Measurements from ENCODE around the gene SCAMP4. TPM values are rescaled to one million over a fixed set of nuclear protein-coding genes. Genes with fewer than 3 reads are reported as not detected.
"Not testable (repeated sequence)": the region's sequence is repeated elsewhere in the genome, so short reads cannot be mapped to it uniquely, and the experiment has no call there.

SCAMP4 gene
- polyA plus RNA-seq, 4 donors = 31.3 to 39.4 (median 36.0) TPM

- 84 to 89% (median 87%) methylated on average over 7 to 13 of the region's 13 CpGs for WGBS, 3 donors
- H3K27ac ChIP-seq (ENCODE audit: low read depth in 1 of 3, low read length in 2 of 3) = no peak overlapping the region
- H3K27me3 ChIP-seq (ENCODE audit: control insufficient read depth in 3 of 3, insufficient read depth in 3 of 3, low read length in 3 of 3) = no peaks in the 10 kb centered on the region
- FAIRE-seq = no peak
- H3K4me1 ChIP-seq (ENCODE audit: control insufficient read depth in 3 of 3, insufficient read depth in 2 of 3, low read depth in 1 of 3, low read length in 2 of 3) = peaks cover 0 to 9% (median 6%) of the 10 kb centered on the region in 3 donors
- no peaks in the 10 kb centered on the region for H3K9me3 ChIP-seq (ENCODE audit: control insufficient read depth in 2 of 2, insufficient read depth in 1 of 2, low read depth in 1 of 2, low read length in 1 of 2)
- peaks cover 0 to 37% (median 0%) of the 10 kb centered on the region in 3 donors for H3K36me3 ChIP-seq (ENCODE audit: control insufficient read depth in 3 of 3, insufficient read depth in 2 of 3, low read depth in 1 of 3, low read length in 3 of 3)
- DNase-seq = no peak
- no peak overlapping the region for H3K4me3 ChIP-seq (ENCODE audit: low read depth in 1 of 3, low read length in 3 of 3)
Observed at GRCh38 chr19:1871630-1872029, 33.6 kb upstream of the SCAMP4 start.

- H3K4me1 ChIP-seq (ENCODE audit: control insufficient read depth in 3 of 3, insufficient read depth in 2 of 3, low read depth in 1 of 3, low read length in 2 of 3) = peaks cover 0 to 7% (median 6%) of the 10 kb centered on the region in 3 donors
- DNase-seq (no peak), FAIRE-seq (no peak)
- peaks cover 0 to 37% (median 0%) of the 10 kb centered on the region in 3 donors for H3K36me3 ChIP-seq (ENCODE audit: control insufficient read depth in 3 of 3, insufficient read depth in 2 of 3, low read depth in 1 of 3, low read length in 3 of 3)
- no peak overlapping the region for H3K4me3 ChIP-seq (ENCODE audit: low read depth in 1 of 3, low read length in 3 of 3)
- H3K27ac ChIP-seq (ENCODE audit: low read depth in 1 of 3, low read length in 2 of 3) = peak overlapping the region in 1 of 3 donors; percentile 3
- 88 to 92% (median 88%) methylated on average over 25 of the region's 25 CpGs for WGBS, 3 donors
- H3K9me3 ChIP-seq (ENCODE audit: control insufficient read depth in 2 of 2, insufficient read depth in 1 of 2, low read depth in 1 of 2, low read length in 1 of 2) = no peaks in the 10 kb centered on the region
- no peaks in the 10 kb centered on the region for H3K27me3 ChIP-seq (ENCODE audit: control insufficient read depth in 3 of 3, insufficient read depth in 3 of 3, low read length in 3 of 3)
Observed at GRCh38 chr19:1872807-1873523, 32.2 kb upstream of the SCAMP4 start.

GRCh38 chr19:1873524-1874473 lies 31.4 kb upstream of the SCAMP4 start:
- Histone ChIP-seq H3K4me1 (ENCODE audit: control insufficient read depth in 3 of 3, insufficient read depth in 2 of 3, low read depth in 1 of 3, low read length in 2 of 3) (peaks cover 0 to 7% (median 6%) of the 10 kb centered on the region in 3 donors), H3K36me3 (ENCODE audit: control insufficient read depth in 3 of 3, insufficient read depth in 2 of 3, low read depth in 1 of 3, low read length in 3 of 3) (peaks cover 0 to 39% (median 0%) of the 10 kb centered on the region in 3 donors), H3K27me3 (ENCODE audit: control insufficient read depth in 3 of 3, insufficient read depth in 3 of 3, low read length in 3 of 3) (no peaks in the 10 kb centered on the region), H3K4me3 (ENCODE audit: low read depth in 1 of 3, low read length in 3 of 3) (no peak overlapping the region), H3K27ac (ENCODE audit: low read depth in 1 of 3, low read length in 2 of 3) (peak overlapping the region in 1 of 3 donors; percentile 72), H3K9me3 (ENCODE audit: control insufficient read depth in 2 of 2, insufficient read depth in 1 of 2, low read depth in 1 of 2, low read length in 1 of 2) (no peaks in the 10 kb centered on the region)
- FAIRE-seq = no peak
- no peak for DNase-seq
- 68 to 79% (median 71%) methylated on average over 25 to 29 of the region's 29 CpGs for WGBS, 3 donors

GRCh38 chr19:1874554-1875185 lies 30.5 kb upstream of the SCAMP4 start:
- Histone ChIP-seq H3K9me3 (ENCODE audit: control insufficient read depth in 2 of 2, insufficient read depth in 1 of 2, low read depth in 1 of 2, low read length in 1 of 2) (no peaks in the 10 kb centered on the region), H3K4me1 (ENCODE audit: control insufficient read depth in 3 of 3, insufficient read depth in 2 of 3, low read depth in 1 of 3, low read length in 2 of 3) (peaks cover 0 to 7% (median 6%) of the 10 kb centered on the region in 3 donors), H3K27ac (ENCODE audit: low read depth in 1 of 3, low read length in 2 of 3) (peak overlapping the region in 1 of 3 donors; percentile 97), H3K27me3 (ENCODE audit: control insufficient read depth in 3 of 3, insufficient read depth in 3 of 3, low read length in 3 of 3) (no peaks in the 10 kb centered on the region), H3K4me3 (ENCODE audit: low read depth in 1 of 3, low read length in 3 of 3) (peak overlapping the region; percentile 87 to 96 (median 90)), H3K36me3 (ENCODE audit: control insufficient read depth in 3 of 3, insufficient read depth in 2 of 3, low read depth in 1 of 3, low read length in 3 of 3) (peaks cover 0 to 38% (median 0%) of the 10 kb centered on the region in 3 donors)
- FAIRE-seq = no peak
- DNase-seq = peak in 1 of 2 donors; percentile 26
- 2 to 8% (median 4%) methylated on average over 16 of the region's 16 CpGs for WGBS, 3 donors

- not testable (repeated sequence) for FAIRE-seq; H3K9me3 ChIP-seq (ENCODE audit: control insufficient read depth in 2 of 2, insufficient read depth in 1 of 2, low read depth in 1 of 2, low read length in 1 of 2); H3K27me3 ChIP-seq (ENCODE audit: control insufficient read depth in 3 of 3, insufficient read depth in 3 of 3, low read length in 3 of 3); H3K4me1 ChIP-seq (ENCODE audit: control insufficient read depth in 3 of 3, insufficient read depth in 2 of 3, low read depth in 1 of 3, low read length in 2 of 3); DNase-seq
- H3K4me3 ChIP-seq (ENCODE audit: low read depth in 1 of 3, low read length in 3 of 3) = peak overlapping the region; percentile 87 to 96 (median 90)
- peak overlapping the region; percentile 79 to 97 (median 86) for H3K27ac ChIP-seq (ENCODE audit: low read depth in 1 of 3, low read length in 2 of 3)
- peaks cover 0 to 39% (median 0%) of the 10 kb centered on the region in 3 donors for H3K36me3 ChIP-seq (ENCODE audit: control insufficient read depth in 3 of 3, insufficient read depth in 2 of 3, low read depth in 1 of 3, low read length in 3 of 3)
- 0 to 2% (median 1%) methylated on average over 11 of the region's 11 CpGs for WGBS, 3 donors
Observed at GRCh38 chr19:1875265-1875645, 29.9 kb upstream of the SCAMP4 start.

- peaks cover 0 to 7% (median 6%) of the 10 kb centered on the region in 3 donors for H3K4me1 ChIP-seq (ENCODE audit: control insufficient read depth in 3 of 3, insufficient read depth in 2 of 3, low read depth in 1 of 3, low read length in 2 of 3)
- DNase-seq = peak; percentile 92 to 97
- H3K27ac ChIP-seq (ENCODE audit: low read depth in 1 of 3, low read length in 2 of 3) = peak overlapping the region; percentile 79 to 97 (median 86)
- H3K4me3 ChIP-seq (ENCODE audit: low read depth in 1 of 3, low read length in 3 of 3) = peak overlapping the region; percentile 87 to 96 (median 90)
- FAIRE-seq = no peak
- 0 to 1% (median 0%) methylated on average over 66 to 87 of the region's 87 CpGs for WGBS, 3 donors
- H3K36me3 ChIP-seq (ENCODE audit: control insufficient read depth in 3 of 3, insufficient read depth in 2 of 3, low read depth in 1 of 3, low read length in 3 of 3) = peaks cover 0 to 39% (median 0%) of the 10 kb centered on the region in 3 donors
- no peaks in the 10 kb centered on the region for H3K9me3 ChIP-seq (ENCODE audit: control insufficient read depth in 2 of 2, insufficient read depth in 1 of 2, low read depth in 1 of 2, low read length in 1 of 2)
- no peaks in the 10 kb centered on the region for H3K27me3 ChIP-seq (ENCODE audit: control insufficient read depth in 3 of 3, insufficient read depth in 3 of 3, low read length in 3 of 3)
Observed at GRCh38 chr19:1875646-1876495, 29.3 kb upstream of the SCAMP4 start.

GRCh38 chr19:1876496-1877279 lies 28.5 kb upstream of the SCAMP4 start:
- Histone ChIP-seq H3K27ac (ENCODE audit: low read depth in 1 of 3, low read length in 2 of 3) (peak overlapping the region; percentile 79 to 97 (median 86)), H3K36me3 (ENCODE audit: control insufficient read depth in 3 of 3, insufficient read depth in 2 of 3, low read depth in 1 of 3, low read length in 3 of 3) (peaks cover 0 to 34% (median 0%) of the 10 kb centered on the region in 3 donors), H3K4me3 (ENCODE audit: low read depth in 1 of 3, low read length in 3 of 3) (peak overlapping the region in 2 of 3 donors; percentile 87 to 90)
- FAIRE-seq; H3K4me1 ChIP-seq (ENCODE audit: control insufficient read depth in 3 of 3, insufficient read depth in 2 of 3, low read depth in 1 of 3, low read length in 2 of 3); H3K9me3 ChIP-seq (ENCODE audit: control insufficient read depth in 2 of 2, insufficient read depth in 1 of 2, low read depth in 1 of 2, low read length in 1 of 2); H3K27me3 ChIP-seq (ENCODE audit: control insufficient read depth in 3 of 3, insufficient read depth in 3 of 3, low read length in 3 of 3): not testable (repeated sequence)
- peak in 1 of 2 donors; percentile 31 for DNase-seq
- 20 to 41% (median 31%) methylated on average over 41 to 48 of the region's 53 CpGs for WGBS, 3 donors
